Right atrium auricular region (tissue), 2 donors: Measurements from ENCODE around the gene CHAD. TPM values are rescaled to one million over a fixed set of nuclear protein-coding genes. Genes with fewer than 3 reads are reported as not detected.

Experiments
- DNase-seq: peaks from one replicate; pipeline ENCODE4 v3.0.0-alpha.2; 2019; ENCODE audit warnings: low spot score
- H3K27ac ChIP-seq, 2 donors: fragments of 200-600 bp; sonication (generic); 1 replicate in 1 of 2; 2 replicates in 1 of 2; pipeline ENCODE4 v1.5.1; 2016 to 2019
- H3K27me3 ChIP-seq, 2 donors: fragments of 200-600 bp; sonication (generic); one replicate each; pipeline versions ENCODE4 v1.5.1 to v1.6.0; 2017 to 2019
- H3K36me3 ChIP-seq: fragments of 200-600 bp; sonication (generic); one replicate; pipeline ENCODE4 v1.5.1; 2016
- H3K4me1 ChIP-seq, 2 donors: fragments of 200-600 bp; sonication (generic); one replicate each; pipeline versions ENCODE4 v1.5.1 to v1.6.0; 2017 to 2019
- H3K4me3 ChIP-seq, 2 donors: fragments of 200-600 bp; sonication (generic); 1 replicate in 1 of 2; 2 replicates in 1 of 2; pipeline ENCODE4 v1.5.1; 2017 to 2019; ENCODE audit warnings: mild to moderate bottlenecking in 1 of 2, moderate library complexity in 1 of 2
- H3K9me3 ChIP-seq, 2 donors: fragments of 200-600 bp; sonication (generic); one replicate each; pipeline ENCODE4 v1.5.1; 2019
- total RNA-seq, 2 donors: library from RNA; depleted of rRNA; stranded (reverse); fragments of >200 nt; gene quantifications; one replicate each; pipeline ENCODE4 v1.1.0, GENCODE V29; 2016
- TF ChIP-seq, protein P1 (sequence below), 2 donors: fragments of 200-600 bp; sonication (generic); IDR thresholded peaks; one replicate each; pipeline ENCODE4 v1.5.1; 2019; ENCODE audit warnings: antibody characterized with exemption in 2 of 2

The CHAD gene
- total RNA-seq, 2 donors from 2014 or later: 0.70 TPM; not detected in 1

DNA sequence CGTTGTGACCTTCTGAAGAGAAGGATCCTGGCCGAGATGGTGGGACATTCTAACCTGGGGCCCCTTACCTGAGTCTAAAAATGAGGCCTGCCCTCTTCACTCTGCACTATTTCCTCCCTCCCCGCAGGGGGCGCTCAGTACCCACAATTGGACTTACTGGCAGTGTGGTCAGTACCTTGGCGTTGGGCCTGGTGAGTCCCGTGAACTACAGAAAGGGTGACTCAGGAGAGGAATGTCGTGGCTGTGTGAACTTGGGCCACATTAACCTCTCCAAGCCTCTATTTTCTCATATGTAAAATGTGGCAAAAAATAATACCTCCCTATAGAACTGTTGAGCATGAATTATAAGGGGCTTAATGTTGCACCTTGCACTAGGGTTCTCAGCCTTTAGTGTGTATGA lies 13.8 kb upstream of the CHAD start:
- TF ChIP-seq, protein P1, sequence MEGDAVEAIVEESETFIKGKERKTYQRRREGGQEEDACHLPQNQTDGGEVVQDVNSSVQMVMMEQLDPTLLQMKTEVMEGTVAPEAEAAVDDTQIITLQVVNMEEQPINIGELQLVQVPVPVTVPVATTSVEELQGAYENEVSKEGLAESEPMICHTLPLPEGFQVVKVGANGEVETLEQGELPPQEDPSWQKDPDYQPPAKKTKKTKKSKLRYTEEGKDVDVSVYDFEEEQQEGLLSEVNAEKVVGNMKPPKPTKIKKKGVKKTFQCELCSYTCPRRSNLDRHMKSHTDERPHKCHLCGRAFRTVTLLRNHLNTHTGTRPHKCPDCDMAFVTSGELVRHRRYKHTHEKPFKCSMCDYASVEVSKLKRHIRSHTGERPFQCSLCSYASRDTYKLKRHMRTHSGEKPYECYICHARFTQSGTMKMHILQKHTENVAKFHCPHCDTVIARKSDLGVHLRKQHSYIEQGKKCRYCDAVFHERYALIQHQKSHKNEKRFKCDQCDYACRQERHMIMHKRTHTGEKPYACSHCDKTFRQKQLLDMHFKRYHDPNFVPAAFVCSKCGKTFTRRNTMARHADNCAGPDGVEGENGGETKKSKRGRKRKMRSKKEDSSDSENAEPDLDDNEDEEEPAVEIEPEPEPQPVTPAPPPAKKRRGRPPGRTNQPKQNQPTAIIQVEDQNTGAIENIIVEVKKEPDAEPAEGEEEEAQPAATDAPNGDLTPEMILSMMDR (IDR thresholded peaks at IDR 0.05): peak; percentile 84 to 95
- DNase-seq: peak; percentile 97
- peak overlapping the region; percentile 79 to 90 for H3K27ac ChIP-seq
- H3K4me3 ChIP-seq: no peak overlapping the region
- H3K9me3 ChIP-seq: no peaks in the 10 kb centered on the region
- peaks cover 33% of the 10 kb centered on the region for H3K36me3 ChIP-seq
- H3K4me1 ChIP-seq: peaks cover 0 to 31% of the 10 kb centered on the region in 2 donors
- H3K27me3 ChIP-seq: no peaks in the 10 kb centered on the region

DNA sequence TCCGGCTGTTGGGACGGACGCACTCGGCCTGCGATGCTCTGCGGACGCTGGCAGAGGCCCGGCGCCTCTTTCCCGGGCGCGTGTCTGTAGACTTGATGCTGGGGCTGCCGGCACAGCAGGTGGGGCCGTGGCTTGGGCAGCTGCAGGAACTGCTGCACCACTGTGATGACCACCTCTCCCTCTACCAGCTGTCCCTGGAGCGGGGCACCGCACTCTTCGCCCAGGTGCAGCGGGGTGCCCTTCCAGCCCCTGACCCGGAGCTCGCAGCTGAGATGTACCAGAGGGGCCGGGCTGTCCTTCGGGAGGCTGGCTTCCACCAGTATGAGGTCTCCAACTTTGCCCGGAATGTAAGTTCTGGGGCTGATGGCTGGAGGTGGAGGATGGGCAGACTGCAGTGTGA lies 13.4 kb upstream of the CHAD start:
- Histone ChIP-seq H3K4me1 (peaks cover 0 to 31% of the 10 kb centered on the region in 2 donors), H3K27me3 (no peaks in the 10 kb centered on the region), H3K4me3 (no peak overlapping the region), H3K9me3 (no peaks in the 10 kb centered on the region), H3K36me3 (peaks cover 33% of the 10 kb centered on the region), H3K27ac (peak overlapping the region; percentile 79 to 90)
- DNase-seq: no peak
- TF ChIP-seq, protein P1 (IDR thresholded peaks at IDR 0.05): no peak

DNA sequence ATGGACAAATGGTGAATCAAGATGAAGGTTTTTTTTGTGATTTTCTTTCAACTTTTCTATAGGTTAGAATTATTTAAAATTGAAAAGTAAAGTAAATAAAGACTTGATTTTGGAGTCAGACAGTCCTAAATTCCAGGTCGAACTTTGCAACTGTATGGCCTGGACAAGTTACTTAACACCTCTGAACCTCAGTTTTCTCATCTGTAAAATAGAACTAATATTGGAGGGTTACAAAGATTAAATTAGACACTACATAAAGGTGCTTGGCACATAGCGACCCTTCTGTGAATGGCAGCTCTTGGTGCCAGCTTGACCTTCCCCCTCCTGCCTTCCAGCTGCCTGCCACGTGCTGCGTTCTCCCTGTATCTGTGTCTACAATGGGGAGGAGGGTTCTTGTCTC lies 13.0 kb upstream of the CHAD start:
- Histone ChIP-seq H3K4me1 (peaks cover 0 to 31% of the 10 kb centered on the region in 2 donors), H3K36me3 (peaks cover 33% of the 10 kb centered on the region), H3K9me3 (no peaks in the 10 kb centered on the region), H3K4me3 (no peak overlapping the region), H3K27me3 (no peaks in the 10 kb centered on the region), H3K27ac (peak overlapping the region; percentile 79 to 90)
- DNase-seq: no peak
- TF ChIP-seq, protein P1 (IDR thresholded peaks at IDR 0.05): no peak

DNA sequence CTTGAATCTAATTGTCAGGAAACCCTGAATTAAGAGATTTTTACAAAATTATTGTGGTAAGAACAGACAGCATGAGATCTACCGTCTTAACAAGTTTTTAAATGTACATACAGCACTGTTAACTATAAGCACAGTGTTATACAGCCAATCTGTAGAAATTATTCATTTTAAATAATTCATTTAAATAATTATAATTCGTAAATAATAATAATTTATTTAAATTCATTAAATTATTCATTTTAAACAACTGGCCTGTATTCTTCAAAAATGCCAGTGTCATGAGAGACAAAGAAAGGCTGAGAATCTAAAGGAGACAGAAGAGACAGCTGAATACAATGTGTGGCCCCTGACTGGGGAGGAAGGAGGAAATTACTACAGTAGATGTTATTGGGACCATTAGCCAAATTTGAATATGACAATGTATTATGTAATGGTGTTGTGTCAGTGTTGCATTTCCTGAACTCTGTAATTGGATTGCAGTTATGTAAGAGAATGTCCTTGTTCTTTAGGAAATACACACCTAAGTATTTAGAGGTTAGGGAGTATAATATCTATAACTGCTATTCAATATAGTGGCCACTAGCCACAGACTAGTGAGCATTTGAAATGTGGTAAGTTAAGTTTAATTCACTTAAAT lies 12.3 kb upstream of the CHAD start:
- no peak overlapping the region for H3K4me3 ChIP-seq
- DNase-seq: no peak
- H3K27ac ChIP-seq: peak overlapping the region in 1 of 2 donors; percentile 79
- H3K9me3 ChIP-seq: no peaks in the 10 kb centered on the region
- TF ChIP-seq, protein P1 (IDR thresholded peaks at IDR 0.05): no peak
- peaks cover 0 to 31% of the 10 kb centered on the region in 2 donors for H3K4me1 ChIP-seq
- peaks cover 33% of the 10 kb centered on the region for H3K36me3 ChIP-seq
- no peaks in the 10 kb centered on the region for H3K27me3 ChIP-seq

DNA sequence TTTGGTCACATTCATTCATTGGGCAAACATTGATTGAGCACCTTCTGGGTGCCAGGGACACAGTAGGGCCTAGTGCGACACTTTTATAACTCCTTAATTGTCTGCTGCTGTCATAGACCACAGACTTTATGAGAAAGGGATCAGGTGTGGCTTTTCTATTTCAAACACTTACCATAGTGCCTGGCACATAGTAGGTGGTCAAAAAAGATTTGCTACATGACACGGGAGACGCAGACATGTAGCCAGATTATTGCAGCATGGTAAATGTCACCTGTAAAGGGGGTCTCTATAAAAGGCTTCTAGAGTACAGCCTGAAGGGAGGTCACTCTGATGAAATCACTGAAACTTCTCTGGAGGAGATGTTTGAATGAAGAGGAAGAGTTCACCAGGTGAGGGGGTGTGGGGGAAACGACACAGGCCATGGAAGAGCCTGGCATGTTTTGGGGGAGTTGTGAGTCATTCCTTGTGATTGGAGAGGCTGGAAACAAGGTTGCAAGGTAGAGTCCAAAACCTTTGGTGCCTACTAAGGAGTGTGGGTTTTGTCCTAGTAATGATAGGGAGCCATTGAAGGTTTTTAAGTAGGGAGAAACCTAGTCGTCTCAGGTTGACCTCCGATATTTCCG lies 11.6 kb upstream of the CHAD start:
- H3K36me3 ChIP-seq: peaks cover 27% of the 10 kb centered on the region
- H3K27ac ChIP-seq: peak overlapping the region in 1 of 2 donors; percentile 83
- no peak overlapping the region for H3K4me3 ChIP-seq
- peaks cover 0 to 31% of the 10 kb centered on the region in 2 donors for H3K4me1 ChIP-seq
- H3K27me3 ChIP-seq: no peaks in the 10 kb centered on the region
- no peak for DNase-seq
- TF ChIP-seq, protein P1 (IDR thresholded peaks at IDR 0.05): no peak
- H3K9me3 ChIP-seq: no peaks in the 10 kb centered on the region
